SK-N-MC (cell line): ENCODE data around the gene NYAP1.

Experiments used
- EZH2 ChIP-seq: fragments of 200-600 bp; sonication (generic); IDR thresholded peaks from one replicate; pipeline ENCODE4 v1.6.1; 2017; ENCODE audit warnings: antibody characterized with exemption
- FOXP2 ChIP-seq: optimal IDR thresholded peaks from 2 replicates; pipeline ENCODE3; 2011; ENCODE audit warnings: mild to moderate bottlenecking, moderate library complexity; ENCODE audit not compliant: insufficient read depth; ENCODE audit errors: extremely low read length, control extremely low read depth
- POLR2AphosphoS5 ChIP-seq: IDR thresholded peaks from 2 replicates; pipeline ENCODE4 v1.6.1; 2012; ENCODE audit warnings: mild to moderate bottlenecking, low read depth, low read length, borderline replicate concordance

GRCh38 chr7:100434297-100435144 is 49.2 kb upstream of the NYAP1 start:
- TF ChIP-seq POLR2AphosphoS5 (no peak), EZH2 (no peak), FOXP2 (no peak)
